Measurements from ENCODE around the gene MYCN. TPM values are rescaled to one million over a fixed set of nuclear protein-coding genes. Genes with fewer than 3 reads are reported as not detected.

MYCN gene
- total RNA-seq, 1 experiment from 2014 or later, result not detected

- ChIA-PET CTCF (no interaction called here), POLR2A (ENCODE audit: unreplicated experiment) (no interaction called here)
- BruUV-seq (replicated peaks), result no TSS peak
- H3K36me3 ChIP-seq (ENCODE audit: low read depth, low read length), result no peaks in the 10 kb centered on the region
- no peak overlapping the region for H3K4me3 ChIP-seq (ENCODE audit: low read length)
- DNase-seq (no peak), ATAC-seq (no peak)
- H3K79me2 ChIP-seq (ENCODE audit: low read length), result no peaks in the 10 kb centered on the region
- intact Hi-C loops (cut with micrococcal nuclease), result no loop called here
- no peaks in the 10 kb centered on the region for H4K20me1 ChIP-seq (ENCODE audit: low read length)
- H3K27ac ChIP-seq (ENCODE audit: low read length), result no peak overlapping the region
- no peak overlapping the region for H2AFZ ChIP-seq (ENCODE audit: low read length)
- no peaks in the 10 kb centered on the region for H3K4me1 ChIP-seq (ENCODE audit: insufficient read depth, low read length)
- H3K9me2 ChIP-seq (replicated peaks; ENCODE audit: low read length), result no peaks in the 10 kb centered on the region
- no peaks in the 10 kb centered on the region for H3K9me3 ChIP-seq (ENCODE audit: low read length)
- no peaks in the 10 kb centered on the region for H3F3A ChIP-seq (ENCODE audit: low read length, unreplicated experiment)
- no peak overlapping the region for H3K4me2 ChIP-seq (ENCODE audit: low read length)
- H3K27me3 ChIP-seq (ENCODE audit: low read length), result peaks cover 40% of the 10 kb centered on the region
- TF ChIP-seq CTCF (conservative IDR thresholded peaks at IDR 0.05; ENCODE audit: low read depth, low read length), result no peak
- no peak for TF ChIP-seq EZH2 (IDR thresholded peaks at IDR 0.05; ENCODE audit: low read length, unreplicated experiment)
- no peak for TF ChIP-seq EZH2phosphoT487 (IDR thresholded peaks at IDR 0.05; ENCODE audit: borderline replicate concordance, low read length)
- no peak overlapping the region for H3K9ac ChIP-seq (ENCODE audit: low read length)
Observed at GRCh38 chr2:15892151-15892880, 48.0 kb upstream of the MYCN start.

DNA sequence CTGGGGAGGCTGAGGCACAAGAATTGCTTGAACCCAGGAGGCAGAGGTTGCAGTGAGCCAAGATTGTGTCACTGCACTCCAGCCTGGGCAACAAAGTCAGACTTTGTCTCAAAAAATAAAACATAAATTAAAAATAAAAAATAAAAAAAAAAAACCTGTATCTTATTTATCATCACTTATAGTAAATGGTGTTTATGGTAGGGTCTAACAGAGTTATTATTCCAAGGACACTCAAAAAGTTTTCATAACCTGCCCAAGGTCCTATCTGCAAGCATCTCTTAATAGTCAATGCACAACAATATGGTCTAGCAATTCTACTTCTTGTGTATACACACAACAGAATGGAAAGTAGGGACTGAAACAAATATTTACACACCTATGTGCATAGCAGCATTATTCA, 47.3 kb upstream of the MYCN start:
- BruUV-seq (replicated peaks), result no TSS peak
- no peaks in the 10 kb centered on the region for H4K20me1 ChIP-seq (ENCODE audit: low read length)
- CTCF ChIA-PET, result no interaction called here
- H3F3A ChIP-seq (ENCODE audit: low read length, unreplicated experiment), result no peaks in the 10 kb centered on the region
- H3K4me1 ChIP-seq (ENCODE audit: insufficient read depth, low read length), result no peaks in the 10 kb centered on the region
- H3K4me3 ChIP-seq (ENCODE audit: low read length), result no peak overlapping the region
- H3K9ac ChIP-seq (ENCODE audit: low read length), result no peak overlapping the region
- H2AFZ ChIP-seq (ENCODE audit: low read length), result no peak overlapping the region
- TF ChIP-seq CTCF (conservative IDR thresholded peaks at IDR 0.05; ENCODE audit: low read depth, low read length), result no peak
- no peak for TF ChIP-seq EZH2phosphoT487 (IDR thresholded peaks at IDR 0.05; ENCODE audit: borderline replicate concordance, low read length)
- no peak for TF ChIP-seq EZH2 (IDR thresholded peaks at IDR 0.05; ENCODE audit: low read length, unreplicated experiment)
- peaks cover 40% of the 10 kb centered on the region for H3K27me3 ChIP-seq (ENCODE audit: low read length)
- no peak for ATAC-seq
- H3K36me3 ChIP-seq (ENCODE audit: low read depth, low read length), result no peaks in the 10 kb centered on the region
- H3K27ac ChIP-seq (ENCODE audit: low read length), result no peak overlapping the region
- H3K4me2 ChIP-seq (ENCODE audit: low read length), result no peak overlapping the region
- POLR2A ChIA-PET (ENCODE audit: unreplicated experiment), result no interaction called here
- H3K79me2 ChIP-seq (ENCODE audit: low read length), result no peaks in the 10 kb centered on the region
- intact Hi-C loops (cut with micrococcal nuclease), result no loop called here
- no peaks in the 10 kb centered on the region for H3K9me3 ChIP-seq (ENCODE audit: low read length)
- no peaks in the 10 kb centered on the region for H3K9me2 ChIP-seq (replicated peaks; ENCODE audit: low read length)
- no peak for DNase-seq

DNA sequence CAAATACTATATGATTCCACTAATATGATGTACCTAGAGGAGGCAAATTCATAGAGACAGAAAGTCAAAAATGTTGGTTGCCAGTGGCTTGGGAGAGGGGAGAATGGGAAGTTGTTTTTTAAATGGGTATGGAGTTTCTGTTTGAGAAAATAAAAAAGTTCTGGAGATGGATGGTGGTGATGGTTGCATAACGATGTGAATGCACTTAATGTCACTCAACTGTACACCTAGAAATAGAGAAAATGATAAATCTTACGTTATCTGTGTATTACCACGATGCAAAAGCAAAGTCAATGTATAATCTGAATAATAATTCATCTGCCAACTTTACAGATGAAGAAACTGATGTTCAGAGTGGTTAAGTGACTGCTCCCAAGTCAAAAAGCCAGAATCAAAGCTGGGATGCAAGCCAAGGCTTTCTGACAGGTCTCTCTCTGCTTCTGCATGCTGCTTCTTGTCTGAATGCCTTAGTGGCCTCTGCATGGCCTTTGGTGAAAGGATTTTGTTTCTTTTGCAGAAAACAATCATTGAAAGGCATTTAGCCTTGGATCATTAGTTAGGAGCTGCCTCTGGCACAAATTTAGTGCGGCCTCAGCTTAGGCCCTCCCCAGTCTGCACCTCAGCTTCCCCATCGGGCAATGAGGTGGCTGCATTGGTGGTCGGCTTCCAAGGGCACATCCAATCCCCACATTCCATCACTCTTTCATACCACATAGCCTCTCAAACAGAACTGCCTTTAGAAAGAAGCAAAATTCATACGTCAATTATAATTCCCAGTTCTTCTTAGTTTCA, 46.5 kb upstream of the MYCN start:
- no peak overlapping the region for H3K27ac ChIP-seq (ENCODE audit: low read length)
- H3K4me3 ChIP-seq (ENCODE audit: low read length), result no peak overlapping the region
- no TSS peak for BruUV-seq (replicated peaks)
- H4K20me1 ChIP-seq (ENCODE audit: low read length), result no peaks in the 10 kb centered on the region
- no peaks in the 10 kb centered on the region for H3K36me3 ChIP-seq (ENCODE audit: low read depth, low read length)
- no peaks in the 10 kb centered on the region for H3K9me3 ChIP-seq (ENCODE audit: low read length)
- no peaks in the 10 kb centered on the region for H3K79me2 ChIP-seq (ENCODE audit: low read length)
- no peaks in the 10 kb centered on the region for H3K9me2 ChIP-seq (replicated peaks; ENCODE audit: low read length)
- no peak for DNase-seq
- POLR2A ChIA-PET (ENCODE audit: unreplicated experiment), result no interaction called here
- CTCF ChIA-PET, result no interaction called here
- H3K4me1 ChIP-seq (ENCODE audit: insufficient read depth, low read length), result no peaks in the 10 kb centered on the region
- intact Hi-C loops (cut with micrococcal nuclease), result no loop called here
- TF ChIP-seq EZH2phosphoT487 (IDR thresholded peaks at IDR 0.05; ENCODE audit: borderline replicate concordance, low read length), result no peak
- TF ChIP-seq EZH2 (IDR thresholded peaks at IDR 0.05; ENCODE audit: low read length, unreplicated experiment), result no peak
- no peak for TF ChIP-seq CTCF (conservative IDR thresholded peaks at IDR 0.05; ENCODE audit: low read depth, low read length)
- ATAC-seq, result no peak
- no peaks in the 10 kb centered on the region for H3F3A ChIP-seq (ENCODE audit: low read length, unreplicated experiment)
- H3K4me2 ChIP-seq (ENCODE audit: low read length), result no peak overlapping the region
- H3K27me3 ChIP-seq (ENCODE audit: low read length), result peaks cover 40% of the 10 kb centered on the region
- no peak overlapping the region for H3K9ac ChIP-seq (ENCODE audit: low read length)
- H2AFZ ChIP-seq (ENCODE audit: low read length), result no peak overlapping the region

Measured in PC-3 (cell line).